ENCODE data around the gene RBM39.
"Not testable (repeated sequence)": the region's sequence is repeated elsewhere in the genome, so short reads cannot be mapped to it uniquely, and the experiment has no call there.

DNA sequence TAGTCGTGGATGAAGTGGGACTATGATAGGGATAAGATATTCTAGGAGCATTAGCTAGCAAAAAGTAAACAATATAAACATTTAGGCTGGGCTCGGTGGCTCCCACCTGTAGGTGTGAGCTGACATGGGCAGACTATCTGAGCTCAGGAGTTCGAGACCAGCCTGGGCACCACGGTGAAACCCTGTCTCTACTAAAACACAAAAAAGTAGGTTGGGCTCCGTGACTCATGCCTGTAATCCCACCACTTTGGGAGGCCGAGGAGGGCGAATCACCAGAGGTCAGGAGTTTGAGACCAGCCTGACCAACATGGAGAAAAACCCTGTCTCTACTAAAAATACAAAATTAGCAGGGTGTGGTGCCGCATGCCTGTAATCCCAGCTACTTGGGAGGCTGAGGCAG lies 23.7 kb downstream of the RBM39 start:
- TF ChIP-seq EGR1 (IDR thresholded peaks at IDR 0.05; ENCODE audit: borderline replicate concordance in 1 of 2, low read depth in 2 of 2, low read length in 2 of 2): not testable (repeated sequence)
- TF ChIP-seq, protein P1, sequence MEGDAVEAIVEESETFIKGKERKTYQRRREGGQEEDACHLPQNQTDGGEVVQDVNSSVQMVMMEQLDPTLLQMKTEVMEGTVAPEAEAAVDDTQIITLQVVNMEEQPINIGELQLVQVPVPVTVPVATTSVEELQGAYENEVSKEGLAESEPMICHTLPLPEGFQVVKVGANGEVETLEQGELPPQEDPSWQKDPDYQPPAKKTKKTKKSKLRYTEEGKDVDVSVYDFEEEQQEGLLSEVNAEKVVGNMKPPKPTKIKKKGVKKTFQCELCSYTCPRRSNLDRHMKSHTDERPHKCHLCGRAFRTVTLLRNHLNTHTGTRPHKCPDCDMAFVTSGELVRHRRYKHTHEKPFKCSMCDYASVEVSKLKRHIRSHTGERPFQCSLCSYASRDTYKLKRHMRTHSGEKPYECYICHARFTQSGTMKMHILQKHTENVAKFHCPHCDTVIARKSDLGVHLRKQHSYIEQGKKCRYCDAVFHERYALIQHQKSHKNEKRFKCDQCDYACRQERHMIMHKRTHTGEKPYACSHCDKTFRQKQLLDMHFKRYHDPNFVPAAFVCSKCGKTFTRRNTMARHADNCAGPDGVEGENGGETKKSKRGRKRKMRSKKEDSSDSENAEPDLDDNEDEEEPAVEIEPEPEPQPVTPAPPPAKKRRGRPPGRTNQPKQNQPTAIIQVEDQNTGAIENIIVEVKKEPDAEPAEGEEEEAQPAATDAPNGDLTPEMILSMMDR (IDR thresholded peaks at IDR 0.05 in 2 of 3, conservative IDR thresholded peaks at IDR 0.05 in 1 of 3; ENCODE audit: control insufficient read depth in 2 of 3, extremely low read depth in 1 of 3, insufficient read depth in 1 of 3, low read depth in 3 of 3, low read length in 3 of 3): not testable (repeated sequence)

Measured in GM12878 (cell line).